DND-41 (cell line): ENCODE data around the gene GUCA1C.

ENCODE experiments used
- ATAC-seq: fragments of 200-7000 bp; cut with Tn5 transposase; 3 replicates; pipeline ENCODE4 v1.9.1; 2021; ENCODE audit warnings: low read depth; ENCODE audit not compliant: insufficient read depth
- DNase-seq: peaks from one replicate; pipeline ENCODE4 v3.0.0-alpha.2; 2020
- H2AFZ ChIP-seq: 2 replicates; pipeline ENCODE4 v1.6.0; 2012; ENCODE audit warnings: low read depth, low read length
- H3K27ac ChIP-seq: 2 replicates; pipeline ENCODE4 v1.5.1; 2012; ENCODE audit warnings: low read length, inconsistent platforms
- H3K27me3 ChIP-seq: fragments of 200-600 bp; sonication (generic); 2 replicates; pipeline ENCODE4 v1.6.0; 2012; ENCODE audit warnings: low read length, mild to moderate bottlenecking, inconsistent platforms; ENCODE audit not compliant: insufficient read depth, poor library complexity
- H3K36me3 ChIP-seq: 2 replicates; pipeline ENCODE4 v1.5.1; 2012; ENCODE audit warnings: low read length, inconsistent platforms; ENCODE audit not compliant: insufficient read depth
- H3K4me1 ChIP-seq: 2 replicates; pipeline ENCODE4 v1.5.1; 2012; ENCODE audit warnings: mild to moderate bottlenecking, low read length; ENCODE audit not compliant: insufficient read depth
- H3K4me2 ChIP-seq: 2 replicates; pipeline ENCODE4 v1.6.0; 2012; ENCODE audit warnings: mild to moderate bottlenecking, moderate library complexity, low read length, inconsistent platforms; ENCODE audit not compliant: insufficient read depth
- H3K4me3 ChIP-seq, 2 experiments: fragments of 200-600 bp in 1 of 2; shearing (Covaris generic) in 1 of 2; 2 replicates each; pipeline ENCODE4 v1.5.1; 2012 to 2016; ENCODE audit warnings: inconsistent platforms in 2 of 2, low read length in 2 of 2, mild to moderate bottlenecking in 2 of 2, low read depth in 1 of 2, moderate library complexity in 1 of 2
- H3K79me2 ChIP-seq: 2 replicates; pipeline ENCODE4 v1.6.0; 2012; ENCODE audit warnings: low read length, inconsistent platforms; ENCODE audit not compliant: insufficient read depth
- H3K9ac ChIP-seq: 2 replicates; pipeline ENCODE4 v1.6.0; 2012; ENCODE audit warnings: low read depth, mild to moderate bottlenecking, inconsistent platforms, low read length, moderate library complexity
- H3K9me3 ChIP-seq: 2 replicates; pipeline ENCODE4 v1.5.1; 2012; ENCODE audit warnings: low read length, moderate library complexity, mild to moderate bottlenecking, inconsistent platforms; ENCODE audit not compliant: insufficient read depth, severe bottlenecking
- H4K20me1 ChIP-seq: 2 replicates; pipeline ENCODE4 v1.6.0; 2012; ENCODE audit warnings: low read length; ENCODE audit not compliant: insufficient read depth
- CTCF ChIP-seq: IDR thresholded peaks from 2 replicates; pipeline ENCODE4 v1.5.1; 2012; ENCODE audit warnings: borderline replicate concordance, low read length, moderate library complexity, mild to moderate bottlenecking; ENCODE audit not compliant: poor library complexity, severe bottlenecking; ENCODE audit errors: extremely low read depth
- EZH2 ChIP-seq: IDR thresholded peaks from 3 replicates; pipeline ENCODE4 v1.6.1; 2012; ENCODE audit warnings: borderline replicate concordance, low read depth, mild to moderate bottlenecking, moderate library complexity, low read length, inconsistent platforms; ENCODE audit not compliant: severe bottlenecking

Gene GUCA1C

GRCh38 chr3:108940568-108941263, 13.0 kb downstream of the GUCA1C start:
- ATAC-seq = no peak
- Histone ChIP-seq H3K36me3 (no peaks in the 10 kb centered on the region), H2AFZ (no peak overlapping the region)

GRCh38 chr3:108940166-108940565, 13.5 kb downstream of the GUCA1C start:
- DNase-seq (no peak), ATAC-seq (no peak)
- Histone ChIP-seq H2AFZ (no peak overlapping the region), H3K4me1 (no peaks in the 10 kb centered on the region), H4K20me1 (no peaks in the 10 kb centered on the region), H3K27me3 (no peaks in the 10 kb centered on the region), H3K27ac (no peak overlapping the region), H3K36me3 (no peaks in the 10 kb centered on the region), H3K4me3 (no peak overlapping the region), H3K9me3 (no peaks in the 10 kb centered on the region), H3K79me2 (no peaks in the 10 kb centered on the region), H3K4me2 (no peak overlapping the region), H3K9ac (no peak overlapping the region)
- TF ChIP-seq CTCF = no peak
- no peak for TF ChIP-seq EZH2

More at GRCh38 chr3:108940568-108941263, 13.0 kb downstream of the GUCA1C start:
- H3K9me3 ChIP-seq = no peaks in the 10 kb centered on the region
- no peaks in the 10 kb centered on the region for H3K27me3 ChIP-seq
- TF ChIP-seq EZH2 (no peak), CTCF (no peak)
- DNase-seq = no peak
- no peak overlapping the region for H3K4me3 ChIP-seq
- no peak overlapping the region for H3K4me2 ChIP-seq
- H3K9ac ChIP-seq = no peak overlapping the region
- H3K27ac ChIP-seq = no peak overlapping the region
- no peaks in the 10 kb centered on the region for H3K4me1 ChIP-seq
- H3K79me2 ChIP-seq = no peaks in the 10 kb centered on the region
- no peaks in the 10 kb centered on the region for H4K20me1 ChIP-seq

GRCh38 chr3:108936924-108937689, 16.6 kb downstream of the GUCA1C start:
- Histone ChIP-seq H3K4me3 (no peak overlapping the region), H4K20me1 (no peaks in the 10 kb centered on the region), H2AFZ (no peak overlapping the region), H3K79me2 (no peaks in the 10 kb centered on the region), H3K4me1 (no peaks in the 10 kb centered on the region), H3K27me3 (no peaks in the 10 kb centered on the region), H3K27ac (no peak overlapping the region), H3K9ac (no peak overlapping the region), H3K9me3 (no peaks in the 10 kb centered on the region), H3K36me3 (no peaks in the 10 kb centered on the region), H3K4me2 (no peak overlapping the region)
- ATAC-seq (no peak), DNase-seq (no peak)
- TF ChIP-seq CTCF = no peak
- no peak for TF ChIP-seq EZH2
